Measurements from ENCODE around the gene CAPN15.

CAPN15 gene

GRCh38 chr16:578232-578869, 50.8 kb downstream of the CAPN15 start:
- DNase-seq (ENCODE audit: low spot score), result no peak

DNA sequence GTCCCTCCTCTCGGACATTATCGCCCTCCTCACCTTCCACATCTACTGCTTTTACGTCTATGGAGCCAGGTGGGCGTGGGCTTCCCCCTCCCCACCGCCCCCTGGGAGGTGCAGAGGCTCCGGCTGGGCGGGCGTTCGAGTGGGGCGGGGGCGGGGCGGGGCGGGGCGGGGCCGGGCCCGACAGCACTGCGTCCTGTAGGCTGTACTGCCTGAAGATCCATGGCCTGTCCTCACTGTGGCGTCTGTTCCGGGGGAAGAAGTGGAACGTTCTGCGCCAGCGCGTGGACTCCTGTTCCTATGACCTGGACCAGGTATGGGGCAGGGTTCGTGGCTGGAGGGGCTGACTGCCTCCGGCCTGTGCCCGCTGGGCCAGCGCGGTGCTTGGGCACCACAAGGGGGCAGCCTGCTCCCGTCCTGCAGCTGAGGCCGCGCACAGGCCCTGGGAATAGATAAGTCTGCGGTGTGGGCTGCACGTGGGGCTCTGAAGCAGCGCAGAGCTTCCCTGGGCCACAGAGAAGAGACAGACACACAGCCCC, 51.4 kb downstream of the CAPN15 start:
- DNase-seq (ENCODE audit: low spot score), result peak; percentile 77

GRCh38 chr16:580141-580945, 52.8 kb downstream of the CAPN15 start:
- no peak for DNase-seq (ENCODE audit: low spot score)

GRCh38 chr16:580946-581498, 53.5 kb downstream of the CAPN15 start:
- DNase-seq (ENCODE audit: low spot score), result no peak

DNA sequence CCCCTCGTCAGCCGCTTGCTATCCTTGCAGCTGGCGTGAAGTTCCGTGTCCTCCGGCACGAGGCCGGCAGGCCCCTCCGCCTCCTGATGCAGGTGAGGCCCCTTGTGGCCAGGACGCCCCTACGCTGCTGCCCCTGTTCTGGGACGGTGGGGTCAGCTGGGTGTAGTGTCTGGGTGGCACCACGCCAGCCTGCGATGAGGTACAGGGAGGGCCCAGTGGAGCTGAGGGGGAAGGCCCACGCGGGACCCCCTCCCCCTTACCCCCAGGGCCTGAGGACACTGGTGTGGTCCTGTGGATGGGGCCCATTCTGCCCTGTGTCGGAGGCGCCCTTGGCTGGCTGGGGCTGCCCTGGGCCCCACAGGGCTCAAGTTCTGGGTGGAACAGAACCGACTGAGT, 54.7 kb downstream of the CAPN15 start:
- DNase-seq (ENCODE audit: low spot score), result no peak

GRCh38 chr16:582614-583331, 55.3 kb downstream of the CAPN15 start:
- no peak for DNase-seq (ENCODE audit: low spot score)

GRCh38 chr16:583470-583814, 55.9 kb downstream of the CAPN15 start:
- no peak for DNase-seq (ENCODE audit: low spot score)

DNA sequence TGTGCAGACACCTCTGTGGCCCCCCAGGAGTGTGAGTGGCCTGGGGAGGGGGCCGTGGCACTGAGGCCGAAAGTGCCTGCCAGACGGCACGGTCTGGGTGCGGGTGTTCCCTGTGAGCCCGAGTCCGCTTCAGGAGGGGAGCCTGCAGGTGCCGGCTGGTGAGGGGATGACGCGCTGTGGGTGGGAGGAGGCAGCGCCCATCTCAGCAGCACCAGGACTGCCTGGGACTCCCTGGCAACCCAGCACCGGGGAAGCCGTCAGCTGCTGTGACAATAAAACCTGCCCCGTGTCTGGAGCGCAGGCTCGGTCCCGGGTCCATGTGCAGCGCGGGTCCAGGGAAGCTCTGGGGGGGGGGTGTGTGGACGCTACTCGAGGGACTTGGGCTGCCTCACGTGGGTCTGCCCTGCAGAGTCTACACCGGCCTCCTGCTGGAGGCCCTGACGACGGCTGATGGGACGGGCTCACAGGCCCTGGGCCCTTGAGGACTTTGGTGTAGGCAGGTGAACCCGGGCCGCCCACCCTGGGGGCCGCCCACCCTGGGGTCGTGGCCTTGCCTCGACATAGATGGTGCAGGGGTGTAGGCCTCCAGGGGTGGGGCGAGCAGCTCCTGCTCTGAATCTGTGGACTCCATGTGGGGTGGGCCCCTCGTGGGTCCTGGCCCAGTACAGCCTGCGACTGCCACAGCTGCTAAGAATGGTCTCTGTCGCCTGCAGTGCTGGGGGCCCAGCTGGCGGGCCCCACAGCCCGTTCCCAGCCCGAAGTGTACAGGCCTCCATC, 56.5 kb downstream of the CAPN15 start:
- no peak for DNase-seq (ENCODE audit: low spot score)

DNA sequence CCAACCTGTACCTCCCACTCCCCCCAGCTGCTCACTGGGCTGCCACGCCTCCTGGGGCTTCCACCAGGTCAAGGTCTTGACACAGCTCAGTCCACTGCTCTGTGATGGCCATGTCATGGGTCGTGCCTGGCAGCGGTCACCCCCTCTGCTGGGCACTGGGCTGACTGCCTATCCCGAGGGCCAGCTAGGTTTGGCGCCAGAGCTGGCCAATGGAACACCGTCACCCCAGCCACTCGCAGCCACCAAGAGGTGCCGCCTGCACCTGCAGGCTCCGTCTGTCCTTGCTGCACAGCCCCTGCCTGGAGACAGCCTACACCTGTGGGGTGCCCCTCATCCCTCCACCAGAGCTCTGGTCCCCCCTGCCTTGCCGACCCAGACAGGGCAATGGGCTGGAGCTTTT, 57.8 kb downstream of the CAPN15 start:
- peak; percentile 25 for DNase-seq (ENCODE audit: low spot score)

GRCh38 chr16:586047-586644, 58.6 kb downstream of the CAPN15 start:
- no peak for DNase-seq (ENCODE audit: low spot score)

DNA sequence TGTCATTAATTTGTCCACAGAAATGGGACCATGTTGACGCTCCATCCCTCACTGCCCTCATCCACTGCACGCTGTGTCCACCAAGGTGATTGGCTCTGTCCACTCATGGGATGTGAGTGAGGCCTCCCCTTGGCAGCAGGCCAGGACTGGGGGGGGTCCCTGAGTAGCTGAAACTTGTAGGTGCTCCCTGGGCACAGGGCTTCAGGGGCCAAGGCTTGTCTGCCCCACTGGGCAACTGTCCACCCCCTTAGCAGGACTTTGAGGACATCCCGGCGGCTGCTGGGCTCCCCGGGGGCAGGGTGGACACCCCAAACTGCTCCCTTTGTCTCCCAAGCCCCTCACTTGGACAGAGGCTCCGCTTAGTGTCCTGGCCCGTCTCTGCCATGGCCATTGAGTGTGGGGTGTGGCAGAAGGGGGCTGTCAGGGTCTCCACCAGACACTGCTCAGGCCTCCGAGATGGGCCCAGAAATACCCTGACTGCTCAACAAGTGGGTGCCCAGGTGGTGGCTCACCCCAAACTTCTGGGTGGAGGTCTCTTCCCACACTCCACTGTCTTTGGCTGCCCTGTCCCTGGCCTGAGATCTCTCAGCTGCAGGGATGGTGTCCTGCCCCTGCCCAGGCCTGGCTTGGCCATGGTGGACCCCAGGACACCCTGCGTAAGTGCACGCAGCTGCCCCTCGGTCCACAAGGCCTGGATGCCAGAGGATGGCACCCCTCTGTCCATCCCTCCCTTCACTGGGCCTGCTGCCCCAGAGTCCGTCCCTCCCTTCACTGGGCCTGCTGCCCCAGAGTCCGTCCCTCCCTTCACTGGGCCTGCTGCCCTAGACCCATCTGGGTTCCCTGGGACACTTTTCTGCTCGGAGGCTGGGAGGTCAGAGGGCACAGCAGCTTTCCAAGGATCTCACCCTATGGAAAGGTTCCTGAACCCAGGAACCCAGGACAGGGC, 59.4 kb downstream of the CAPN15 start:
- no peak for DNase-seq (ENCODE audit: low spot score)

GRCh38 chr16:588639-588888, 61.1 kb downstream of the CAPN15 start:
- no peak for DNase-seq (ENCODE audit: low spot score)

GRCh38 chr16:588889-589657, 61.6 kb downstream of the CAPN15 start:
- DNase-seq (ENCODE audit: low spot score), result peak; percentile 97

GRCh38 chr16:589658-590187, 62.2 kb downstream of the CAPN15 start, which contains the start of gene RAB40C:
RAB40C (plus strand) TSS chr16:590066; CDS start chr16:590292, 226 bp downstream.
- peak; percentile 99 for DNase-seq (ENCODE audit: low spot score)

GRCh38 chr16:590188-590814, 62.8 kb downstream of the CAPN15 start:
- DNase-seq (ENCODE audit: low spot score), result peak; percentile 70

DNA sequence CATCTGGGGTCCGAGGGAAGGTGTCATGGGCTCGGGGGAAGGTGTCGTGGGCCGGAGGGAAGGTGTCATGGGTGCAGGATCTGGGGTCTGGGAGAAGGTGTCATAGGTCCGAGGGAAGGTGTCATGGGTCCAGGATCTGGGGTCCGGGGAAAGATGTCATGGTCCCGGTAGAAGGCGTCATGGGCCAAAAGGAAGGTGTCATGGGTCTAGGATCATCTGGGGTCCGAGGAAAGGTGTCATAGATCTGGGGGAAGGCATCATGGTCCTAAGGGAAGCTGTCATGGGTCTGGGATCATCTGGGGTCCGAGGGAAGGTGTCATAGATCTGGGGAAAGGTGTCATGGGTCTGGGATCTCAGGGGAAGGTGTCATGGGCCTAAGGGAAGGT, 63.3 kb downstream of the CAPN15 start:
- no peak for DNase-seq (ENCODE audit: low spot score)

DNA sequence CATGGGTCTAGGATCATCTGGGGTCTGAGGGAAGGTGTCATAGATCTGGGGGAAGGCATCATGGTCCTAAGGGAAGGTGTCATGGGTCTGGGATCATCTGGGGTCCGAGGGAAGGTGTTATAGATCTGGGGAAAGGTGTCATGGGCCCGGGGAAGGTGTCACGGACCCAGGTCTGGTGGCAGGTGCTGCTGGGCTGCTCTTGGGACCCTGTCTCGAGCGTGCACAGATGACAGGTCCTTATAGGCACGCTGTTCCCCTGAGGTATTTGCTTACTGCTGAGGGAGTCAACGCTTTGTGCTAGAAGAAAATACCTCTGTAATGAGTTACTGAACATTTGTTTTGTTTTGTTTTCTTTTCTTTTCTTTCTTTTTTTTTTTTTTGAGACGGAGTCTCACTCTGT, 63.7 kb downstream of the CAPN15 start:
- no peak for DNase-seq (ENCODE audit: low spot score)

- no peak for DNase-seq (ENCODE audit: low spot score)
Measured at GRCh38 chr16:591892-592517, 64.5 kb downstream of the CAPN15 start.

Measured in AG08396 (cell line).